Upper lobe of left lung (tissue), 4 donors: ENCODE data around the gene KLF15.

Experiments used
- EP300 ChIP-seq, 4 donors: sonication (generic); formaldehyde crosslinking; IDR thresholded peaks; one replicate each; pipeline ENCODE4 v1.5.1; 2017; ENCODE audit warnings: antibody characterized with exemption in 4 of 4, control low read depth in 2 of 4
- POLR2A ChIP-seq, 4 donors: fragments of 450-650 bp; IDR thresholded peaks; one replicate each; pipeline ENCODE4 v1.5.1; 2016 to 2017; ENCODE audit warnings: antibody characterized with exemption in 4 of 4, mild to moderate bottlenecking in 2 of 4
- TF ChIP-seq, protein P1 (sequence below), 6 experiments: fragments of 450-650 bp in 4 of 6; fragments of 200-600 bp in 2 of 6; sonication (generic) in 2 of 6; IDR thresholded peaks; one replicate each; pipeline ENCODE4 v1.5.1; 2016 to 2019; ENCODE audit warnings: antibody characterized with exemption in 6 of 6

- TF ChIP-seq POLR2A (IDR thresholded peaks at IDR 0.05) (no peak), EP300 (IDR thresholded peaks at IDR 0.05) (no peak)
- TF ChIP-seq, protein P1, sequence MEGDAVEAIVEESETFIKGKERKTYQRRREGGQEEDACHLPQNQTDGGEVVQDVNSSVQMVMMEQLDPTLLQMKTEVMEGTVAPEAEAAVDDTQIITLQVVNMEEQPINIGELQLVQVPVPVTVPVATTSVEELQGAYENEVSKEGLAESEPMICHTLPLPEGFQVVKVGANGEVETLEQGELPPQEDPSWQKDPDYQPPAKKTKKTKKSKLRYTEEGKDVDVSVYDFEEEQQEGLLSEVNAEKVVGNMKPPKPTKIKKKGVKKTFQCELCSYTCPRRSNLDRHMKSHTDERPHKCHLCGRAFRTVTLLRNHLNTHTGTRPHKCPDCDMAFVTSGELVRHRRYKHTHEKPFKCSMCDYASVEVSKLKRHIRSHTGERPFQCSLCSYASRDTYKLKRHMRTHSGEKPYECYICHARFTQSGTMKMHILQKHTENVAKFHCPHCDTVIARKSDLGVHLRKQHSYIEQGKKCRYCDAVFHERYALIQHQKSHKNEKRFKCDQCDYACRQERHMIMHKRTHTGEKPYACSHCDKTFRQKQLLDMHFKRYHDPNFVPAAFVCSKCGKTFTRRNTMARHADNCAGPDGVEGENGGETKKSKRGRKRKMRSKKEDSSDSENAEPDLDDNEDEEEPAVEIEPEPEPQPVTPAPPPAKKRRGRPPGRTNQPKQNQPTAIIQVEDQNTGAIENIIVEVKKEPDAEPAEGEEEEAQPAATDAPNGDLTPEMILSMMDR (IDR thresholded peaks at IDR 0.05), result no peak
Measured at GRCh38 chr3:126346466-126346865, 10.7 kb downstream of the KLF15 start.
